Esophagus squamous epithelium (tissue), 4 donors: ENCODE results near the gene ARID3B.

Source experiments
- CTCF ChIP-seq, 6 experiments: fragments of 450-650 bp in 4 of 6; fragments of 200-600 bp in 2 of 6; sonication (generic) in 2 of 6; IDR thresholded peaks; one replicate each; pipeline ENCODE4 v1.5.1; 2016 to 2019; ENCODE audit warnings: antibody characterized with exemption in 6 of 6, mild to moderate bottlenecking in 4 of 6, moderate library complexity in 4 of 6
- POLR2A ChIP-seq, 4 donors: fragments of 450-650 bp; IDR thresholded peaks; one replicate each; pipeline ENCODE4 v1.6.1; 2017; ENCODE audit warnings: antibody characterized with exemption in 4 of 4, mild to moderate bottlenecking in 4 of 4, moderate library complexity in 3 of 4

DNA sequence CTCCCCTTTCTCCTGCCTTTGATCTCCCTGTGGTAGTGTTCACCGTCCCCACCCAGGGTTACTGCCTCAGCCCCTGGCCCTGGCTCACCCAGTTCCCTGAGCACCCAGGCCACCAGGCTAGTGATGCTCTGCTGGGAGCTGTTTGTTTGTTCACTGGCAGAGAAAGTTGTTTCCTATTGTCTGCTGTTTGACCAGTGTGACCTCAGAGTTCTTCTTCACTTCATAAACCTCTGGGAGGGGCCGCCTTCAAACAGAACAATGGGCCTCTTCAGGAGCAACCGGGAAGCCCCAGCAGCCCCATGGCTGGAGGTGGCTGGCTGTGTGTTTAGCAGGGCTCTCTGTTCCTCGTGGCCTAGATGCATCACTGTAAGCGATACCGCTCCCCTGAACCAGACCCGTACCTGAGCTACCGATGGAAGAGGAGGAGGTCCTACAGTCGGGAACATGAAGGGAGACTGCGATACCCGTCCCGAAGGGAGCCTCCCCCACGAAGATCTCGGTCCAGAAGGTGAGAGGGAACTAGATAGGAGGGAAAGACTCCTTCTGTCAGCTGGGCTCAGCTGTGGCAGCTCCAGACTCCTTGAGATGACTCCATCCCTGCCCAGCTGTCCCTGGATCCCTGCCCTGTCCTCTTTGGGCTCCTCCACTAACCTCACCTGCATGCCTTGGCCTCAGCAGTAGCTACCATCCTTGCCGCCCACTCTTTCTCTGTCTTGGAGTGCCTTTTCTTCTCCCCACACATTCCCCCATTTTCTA, 78.0 kb downstream of the ARID3B start:
- TF ChIP-seq CTCF (IDR thresholded peaks at IDR 0.05) (no peak), POLR2A (IDR thresholded peaks at IDR 0.05) (no peak)
